GM23338 (cell line): ENCODE measurements around the gene VPS26C. TPM values are rescaled to one million over a fixed set of nuclear protein-coding genes. Genes with fewer than 3 reads are reported as not detected.
A peak's percentile ranks its signal among the peaks of the same experiment; 100 is the strongest.

Source experiments
- ATAC-seq: fragments of 200-7000 bp; cut with Tn5 transposase; 3 replicates; pipeline ENCODE4 v1.9.1; 2020
- DNase-seq: peaks from one replicate; pipeline ENCODE4 v3.0.0-alpha.2; 2015; ENCODE audit warnings: low spot score
- H2AFZ ChIP-seq: fragments of 200-600 bp; sonication (generic); 2 replicates; pipeline ENCODE4 v1.8.0; 2016; ENCODE audit warnings: antibody characterized with exemption, mild to moderate bottlenecking, moderate library complexity
- H3F3A ChIP-seq: fragments of 200-600 bp; sonication (generic); replicated peaks from 2 replicates; pipeline ENCODE4 v1.8.0; 2017; ENCODE audit warnings: antibody characterized with exemption, mixed run types, low read depth
- H3K27ac ChIP-seq: fragments of 200-600 bp; sonication (generic); 2 replicates; pipeline ENCODE4 v1.6.1; 2016; ENCODE audit warnings: low read depth
- H3K27me3 ChIP-seq: fragments of 200-600 bp; sonication (generic); 2 replicates; pipeline ENCODE4 v1.8.0; 2016; ENCODE audit warnings: mild to moderate bottlenecking, mixed run types, moderate library complexity; ENCODE audit not compliant: insufficient read depth
- H3K36me3 ChIP-seq: fragments of 200-600 bp; sonication (generic); 2 replicates; pipeline ENCODE4 v1.8.0; 2016; ENCODE audit warnings: mild to moderate bottlenecking; ENCODE audit not compliant: insufficient read depth
- H3K4me1 ChIP-seq: fragments of 200-600 bp; sonication (generic); 2 replicates; pipeline ENCODE4 v1.8.0; 2016; ENCODE audit warnings: mild to moderate bottlenecking, moderate library complexity; ENCODE audit not compliant: insufficient read depth
- H3K4me2 ChIP-seq: fragments of 200-600 bp; sonication (generic); 2 replicates; pipeline ENCODE4 v1.7.1; 2017; ENCODE audit warnings: mixed run types
- H3K4me3 ChIP-seq: fragments of 200-600 bp; sonication (generic); 2 replicates; pipeline ENCODE4 v1.6.1; 2016; ENCODE audit warnings: mixed run types
- H3K79me2 ChIP-seq: fragments of 200-600 bp; sonication (generic); replicated peaks from 2 replicates; pipeline ENCODE4 v1.8.0; 2017; ENCODE audit warnings: mild to moderate bottlenecking; ENCODE audit not compliant: insufficient read depth
- H3K9me2 ChIP-seq: fragments of 200-600 bp; sonication (generic); 2 replicates; pipeline ENCODE4 v1.8.0; 2017; ENCODE audit not compliant: insufficient read depth
- H4K20me1 ChIP-seq: fragments of 200-600 bp; sonication (generic); replicated peaks from 2 replicates; pipeline ENCODE4 v1.8.0; 2017; ENCODE audit warnings: mild to moderate bottlenecking; ENCODE audit not compliant: insufficient read depth
- H3K27ac Mint-ChIP-seq: 2 replicates; pipeline ENCODE4 v1.8.0; 2020; ENCODE audit warnings: inconsistent platforms, mild to moderate bottlenecking, moderate library complexity, mixed read lengths
- H3K27me3 Mint-ChIP-seq: 3 replicates; pipeline ENCODE4 v1.8.0; 2022; ENCODE audit warnings: low read depth, mild to moderate bottlenecking, moderate library complexity, mixed read lengths, inconsistent platforms; ENCODE audit not compliant: insufficient read depth, poor library complexity
- H3K36me3 Mint-ChIP-seq: 3 replicates; pipeline ENCODE4 v1.8.0; 2021; ENCODE audit warnings: low read depth, mild to moderate bottlenecking, inconsistent platforms, moderate library complexity, mixed read lengths
- H3K4me1 Mint-ChIP-seq: 3 replicates; pipeline ENCODE4 v1.8.0; 2020; ENCODE audit warnings: mild to moderate bottlenecking, inconsistent platforms, mixed read lengths
- H3K4me3 Mint-ChIP-seq: 3 replicates; pipeline ENCODE4 v1.8.0; 2021; ENCODE audit warnings: moderate library complexity, mild to moderate bottlenecking, inconsistent platforms, mixed read lengths
- H3K9me3 Mint-ChIP-seq: 3 replicates; pipeline ENCODE4 v1.8.0; 2020; ENCODE audit warnings: moderate library complexity, mild to moderate bottlenecking, inconsistent platforms, mixed read lengths
- CREB1 ChIP-seq: fragments of 250-450 bp; sonication (Bioruptor Pico); IDR thresholded peaks from 2 replicates; pipeline ENCODE4 v1.5.0; 2020; ENCODE audit warnings: low read depth, mild to moderate bottlenecking, moderate library complexity
- EZH2 ChIP-seq: fragments of 200-600 bp; sonication (generic); IDR thresholded peaks from one replicate; pipeline ENCODE4 v1.8.0; 2017; ENCODE audit warnings: antibody characterized with exemption, mild to moderate bottlenecking, low read depth; ENCODE audit not compliant: unreplicated experiment
- EZH2phosphoT487 ChIP-seq: fragments of 200-600 bp; sonication (generic); IDR thresholded peaks from one replicate; pipeline ENCODE4 v1.8.1; 2018; ENCODE audit warnings: antibody characterized with exemption; ENCODE audit not compliant: unreplicated experiment
- JUNB ChIP-seq: IDR thresholded peaks from one replicate; pipeline ENCODE4 v1.6.1; 2016; ENCODE audit warnings: antibody characterized with exemption; ENCODE audit not compliant: unreplicated experiment
- NANOG ChIP-seq: IDR thresholded peaks from 2 replicates; pipeline ENCODE4 v1.6.1; 2016; ENCODE audit warnings: antibody characterized with exemption, borderline replicate concordance
- POLR2AphosphoS5 ChIP-seq: IDR thresholded peaks from 2 replicates; pipeline ENCODE4 v1.6.1; 2016; ENCODE audit warnings: antibody characterized with exemption, low read depth
- STAT1 ChIP-seq: IDR thresholded peaks from one replicate; pipeline ENCODE4 v1.6.1; 2016; ENCODE audit warnings: antibody characterized with exemption; ENCODE audit not compliant: unreplicated experiment
- ZNF114 ChIP-seq: fragments of 250-450 bp; sonication (Bioruptor Pico); IDR thresholded peaks from 2 replicates; pipeline ENCODE4 v1.5.0; 2020; ENCODE audit warnings: mild to moderate bottlenecking, moderate library complexity
- ZNF331 ChIP-seq: fragments of 250-450 bp; sonication (Bioruptor Pico); IDR thresholded peaks from 2 replicates; pipeline ENCODE4 v1.5.0; 2020; ENCODE audit warnings: low read depth, mild to moderate bottlenecking, moderate library complexity
- polyA plus RNA-seq: library from polyadenylated mRNA; unstranded; fragments of >200 nt; fragmentation: Nextera tagmentation; extraction: Ambion mirVana; gene quantifications from 2 replicates; pipeline ENCODE4 v1.2.1, GENCODE V29; 2016
- total RNA-seq: library from RNA; depleted of rRNA; stranded (reverse); fragments of >200 nt; shearing (Covaris generic); gene quantifications from 2 replicates; pipeline ENCODE4 v1.2.3, GENCODE V29; 2014
- TF ChIP-seq, protein P1 (sequence below): IDR thresholded peaks from 2 replicates; pipeline ENCODE4 v1.6.1; 2016; ENCODE audit warnings: antibody characterized with exemption
- TF ChIP-seq, protein P2 (sequence below): fragments of 250-450 bp; sonication (Bioruptor Pico); IDR thresholded peaks from 2 replicates; pipeline ENCODE4 v1.5.0; 2020; ENCODE audit warnings: mild to moderate bottlenecking, moderate library complexity
- TF ChIP-seq, protein P3 (sequence below): IDR thresholded peaks from one replicate; pipeline ENCODE4 v1.6.1; 2018; ENCODE audit warnings: antibody characterized with exemption; ENCODE audit not compliant: unreplicated experiment
- TF ChIP-seq, protein P4 (sequence below), 2 experiments: fragments of 200-600 bp in 1 of 2; sonication (generic) in 1 of 2; conservative IDR thresholded peaks; 2 replicates each; pipeline versions ENCODE4 v1.5.1 to v1.6.1; 2016 to 2017; ENCODE audit warnings: antibody characterized with exemption in 2 of 2, low read depth in 2 of 2, mild to moderate bottlenecking in 2 of 2, moderate library complexity in 1 of 2

Gene VPS26C
- total and polyA plus RNA-seq, 2 experiments from 2014 or later: 45.1 to 91.2 TPM

DNA sequence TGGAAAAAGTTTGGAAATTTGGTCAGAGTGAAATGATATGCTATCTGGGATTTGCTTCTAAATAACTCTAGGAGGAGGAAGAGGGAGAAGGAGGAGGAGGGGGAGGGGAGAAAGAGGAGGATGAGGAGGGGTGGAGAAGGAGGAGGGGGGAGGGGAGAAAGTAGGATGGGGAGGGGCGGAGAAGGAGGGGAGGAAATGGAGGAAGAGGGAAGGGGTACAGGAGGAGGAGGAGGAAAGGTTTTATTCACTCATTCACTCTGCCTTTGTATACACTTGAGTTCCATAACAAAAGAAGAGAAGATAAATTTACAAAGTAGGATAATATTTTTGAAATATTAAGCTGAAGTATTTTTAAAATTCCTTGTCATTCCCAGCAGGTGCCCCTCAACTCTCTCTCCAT, 6.3 kb upstream of the VPS26C start:
- DNase-seq (peak; percentile 50), ATAC-seq (peak; percentile 72)
- Histone ChIP-seq H3K4me1 (peaks cover 18% of the 10 kb centered on the region), H3K4me2 (peak overlapping the region; percentile 63), H3K9me2 (peaks cover 4% of the 10 kb centered on the region; the same call in 1 of the 2 replicates), H3K27me3 (no peaks in the 10 kb centered on the region), H3K27ac (peak overlapping the region; percentile 70; the same call in 1 of the 2 replicates), H3K4me3 (peak overlapping the region; percentile 26; the same call in 1 of the 2 replicates), H4K20me1 (no peaks in the 10 kb centered on the region), H3K79me2 (peaks cover 5% of the 10 kb centered on the region; the same call in 1 of the 2 replicates), H3F3A (0 out of 2 replicates have a peak, but pooled peaks cover 3% of the 10 kb centered on the region), H3K36me3 (no peaks in the 10 kb centered on the region), H2AFZ (peak overlapping the region; percentile 94; the same call in 1 of the 2 replicates)
- no peak overlapping the region; the same call in 1 of the 2 replicates for H3K27ac Mint-ChIP-seq
- H3K36me3 Mint-ChIP-seq: peaks cover 4% of the 10 kb centered on the region; the same call in 2 of the 3 replicates
- TF ChIP-seq, protein P1, sequence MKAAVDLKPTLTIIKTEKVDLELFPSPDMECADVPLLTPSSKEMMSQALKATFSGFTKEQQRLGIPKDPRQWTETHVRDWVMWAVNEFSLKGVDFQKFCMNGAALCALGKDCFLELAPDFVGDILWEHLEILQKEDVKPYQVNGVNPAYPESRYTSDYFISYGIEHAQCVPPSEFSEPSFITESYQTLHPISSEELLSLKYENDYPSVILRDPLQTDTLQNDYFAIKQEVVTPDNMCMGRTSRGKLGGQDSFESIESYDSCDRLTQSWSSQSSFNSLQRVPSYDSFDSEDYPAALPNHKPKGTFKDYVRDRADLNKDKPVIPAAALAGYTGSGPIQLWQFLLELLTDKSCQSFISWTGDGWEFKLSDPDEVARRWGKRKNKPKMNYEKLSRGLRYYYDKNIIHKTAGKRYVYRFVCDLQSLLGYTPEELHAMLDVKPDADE: no peak
- no peak for TF ChIP-seq JUNB
- TF ChIP-seq NANOG: no peak
- TF ChIP-seq, protein P2, sequence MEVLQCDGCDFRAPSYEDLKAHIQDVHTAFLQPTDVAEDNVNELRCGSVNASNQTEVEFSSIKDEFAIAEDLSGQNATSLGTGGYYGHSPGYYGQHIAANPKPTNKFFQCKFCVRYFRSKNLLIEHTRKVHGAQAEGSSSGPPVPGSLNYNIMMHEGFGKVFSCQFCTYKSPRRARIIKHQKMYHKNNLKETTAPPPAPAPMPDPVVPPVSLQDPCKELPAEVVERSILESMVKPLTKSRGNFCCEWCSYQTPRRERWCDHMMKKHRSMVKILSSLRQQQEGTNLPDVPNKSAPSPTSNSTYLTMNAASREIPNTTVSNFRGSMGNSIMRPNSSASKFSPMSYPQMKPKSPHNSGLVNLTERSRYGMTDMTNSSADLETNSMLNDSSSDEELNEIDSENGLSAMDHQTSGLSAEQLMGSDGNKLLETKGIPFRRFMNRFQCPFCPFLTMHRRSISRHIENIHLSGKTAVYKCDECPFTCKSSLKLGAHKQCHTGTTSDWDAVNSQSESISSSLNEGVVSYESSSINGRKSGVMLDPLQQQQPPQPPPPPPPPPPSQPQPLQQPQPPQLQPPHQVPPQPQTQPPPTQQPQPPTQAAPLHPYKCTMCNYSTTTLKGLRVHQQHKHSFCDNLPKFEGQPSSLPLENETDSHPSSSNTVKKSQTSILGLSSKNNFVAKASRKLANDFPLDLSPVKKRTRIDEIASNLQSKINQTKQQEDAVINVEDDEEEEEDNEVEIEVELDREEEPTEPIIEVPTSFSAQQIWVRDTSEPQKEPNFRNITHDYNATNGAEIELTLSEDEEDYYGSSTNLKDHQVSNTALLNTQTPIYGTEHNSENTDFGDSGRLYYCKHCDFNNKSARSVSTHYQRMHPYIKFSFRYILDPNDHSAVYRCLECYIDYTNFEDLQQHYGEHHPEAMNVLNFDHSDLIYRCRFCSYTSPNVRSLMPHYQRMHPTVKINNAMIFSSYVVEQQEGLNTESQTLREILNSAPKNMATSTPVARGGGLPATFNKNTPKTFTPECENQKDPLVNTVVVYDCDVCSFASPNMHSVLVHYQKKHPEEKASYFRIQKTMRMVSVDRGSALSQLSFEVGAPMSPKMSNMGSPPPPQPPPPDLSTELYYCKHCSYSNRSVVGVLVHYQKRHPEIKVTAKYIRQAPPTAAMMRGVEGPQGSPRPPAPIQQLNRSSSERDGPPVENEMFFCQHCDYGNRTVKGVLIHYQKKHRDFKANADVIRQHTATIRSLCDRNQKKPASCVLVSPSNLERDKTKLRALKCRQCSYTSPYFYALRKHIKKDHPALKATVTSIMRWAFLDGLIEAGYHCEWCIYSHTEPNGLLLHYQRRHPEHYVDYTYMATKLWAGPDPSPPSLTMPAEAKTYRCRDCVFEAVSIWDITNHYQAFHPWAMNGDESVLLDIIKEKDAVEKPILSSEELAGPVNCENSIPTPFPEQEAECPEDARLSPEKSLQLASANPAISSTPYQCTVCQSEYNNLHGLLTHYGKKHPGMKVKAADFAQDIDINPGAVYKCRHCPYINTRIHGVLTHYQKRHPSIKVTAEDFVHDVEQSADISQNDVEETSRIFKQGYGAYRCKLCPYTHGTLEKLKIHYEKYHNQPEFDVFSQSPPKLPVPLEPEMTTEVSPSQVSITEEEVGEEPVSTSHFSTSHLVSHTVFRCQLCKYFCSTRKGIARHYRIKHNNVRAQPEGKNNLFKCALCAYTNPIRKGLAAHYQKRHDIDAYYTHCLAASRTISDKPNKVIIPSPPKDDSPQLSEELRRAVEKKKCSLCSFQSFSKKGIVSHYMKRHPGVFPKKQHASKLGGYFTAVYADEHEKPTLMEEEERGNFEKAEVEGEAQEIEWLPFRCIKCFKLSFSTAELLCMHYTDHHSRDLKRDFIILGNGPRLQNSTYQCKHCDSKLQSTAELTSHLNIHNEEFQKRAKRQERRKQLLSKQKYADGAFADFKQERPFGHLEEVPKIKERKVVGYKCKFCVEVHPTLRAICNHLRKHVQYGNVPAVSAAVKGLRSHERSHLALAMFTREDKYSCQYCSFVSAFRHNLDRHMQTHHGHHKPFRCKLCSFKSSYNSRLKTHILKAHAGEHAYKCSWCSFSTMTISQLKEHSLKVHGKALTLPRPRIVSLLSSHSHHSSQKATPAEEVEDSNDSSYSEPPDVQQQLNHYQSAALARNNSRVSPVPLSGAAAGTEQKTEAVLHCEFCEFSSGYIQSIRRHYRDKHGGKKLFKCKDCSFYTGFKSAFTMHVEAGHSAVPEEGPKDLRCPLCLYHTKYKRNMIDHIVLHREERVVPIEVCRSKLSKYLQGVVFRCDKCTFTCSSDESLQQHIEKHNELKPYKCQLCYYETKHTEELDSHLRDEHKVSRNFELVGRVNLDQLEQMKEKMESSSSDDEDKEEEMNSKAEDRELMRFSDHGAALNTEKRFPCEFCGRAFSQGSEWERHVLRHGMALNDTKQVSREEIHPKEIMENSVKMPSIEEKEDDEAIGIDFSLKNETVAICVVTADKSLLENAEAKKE (CRISPR knock-in tag): no peak
- TF ChIP-seq EZH2: no peak
- TF ChIP-seq CREB1 (CRISPR knock-in tag): no peak
- TF ChIP-seq ZNF331: no peak
- TF ChIP-seq POLR2AphosphoS5: no peak
- no peak for TF ChIP-seq ZNF114 (CRISPR knock-in tag)
- TF ChIP-seq, protein P3, sequence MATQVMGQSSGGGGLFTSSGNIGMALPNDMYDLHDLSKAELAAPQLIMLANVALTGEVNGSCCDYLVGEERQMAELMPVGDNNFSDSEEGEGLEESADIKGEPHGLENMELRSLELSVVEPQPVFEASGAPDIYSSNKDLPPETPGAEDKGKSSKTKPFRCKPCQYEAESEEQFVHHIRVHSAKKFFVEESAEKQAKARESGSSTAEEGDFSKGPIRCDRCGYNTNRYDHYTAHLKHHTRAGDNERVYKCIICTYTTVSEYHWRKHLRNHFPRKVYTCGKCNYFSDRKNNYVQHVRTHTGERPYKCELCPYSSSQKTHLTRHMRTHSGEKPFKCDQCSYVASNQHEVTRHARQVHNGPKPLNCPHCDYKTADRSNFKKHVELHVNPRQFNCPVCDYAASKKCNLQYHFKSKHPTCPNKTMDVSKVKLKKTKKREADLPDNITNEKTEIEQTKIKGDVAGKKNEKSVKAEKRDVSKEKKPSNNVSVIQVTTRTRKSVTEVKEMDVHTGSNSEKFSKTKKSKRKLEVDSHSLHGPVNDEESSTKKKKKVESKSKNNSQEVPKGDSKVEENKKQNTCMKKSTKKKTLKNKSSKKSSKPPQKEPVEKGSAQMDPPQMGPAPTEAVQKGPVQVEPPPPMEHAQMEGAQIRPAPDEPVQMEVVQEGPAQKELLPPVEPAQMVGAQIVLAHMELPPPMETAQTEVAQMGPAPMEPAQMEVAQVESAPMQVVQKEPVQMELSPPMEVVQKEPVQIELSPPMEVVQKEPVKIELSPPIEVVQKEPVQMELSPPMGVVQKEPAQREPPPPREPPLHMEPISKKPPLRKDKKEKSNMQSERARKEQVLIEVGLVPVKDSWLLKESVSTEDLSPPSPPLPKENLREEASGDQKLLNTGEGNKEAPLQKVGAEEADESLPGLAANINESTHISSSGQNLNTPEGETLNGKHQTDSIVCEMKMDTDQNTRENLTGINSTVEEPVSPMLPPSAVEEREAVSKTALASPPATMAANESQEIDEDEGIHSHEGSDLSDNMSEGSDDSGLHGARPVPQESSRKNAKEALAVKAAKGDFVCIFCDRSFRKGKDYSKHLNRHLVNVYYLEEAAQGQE: no peak
- TF ChIP-seq STAT1: no peak
- TF ChIP-seq EZH2phosphoT487: no peak
- TF ChIP-seq, protein P4, sequence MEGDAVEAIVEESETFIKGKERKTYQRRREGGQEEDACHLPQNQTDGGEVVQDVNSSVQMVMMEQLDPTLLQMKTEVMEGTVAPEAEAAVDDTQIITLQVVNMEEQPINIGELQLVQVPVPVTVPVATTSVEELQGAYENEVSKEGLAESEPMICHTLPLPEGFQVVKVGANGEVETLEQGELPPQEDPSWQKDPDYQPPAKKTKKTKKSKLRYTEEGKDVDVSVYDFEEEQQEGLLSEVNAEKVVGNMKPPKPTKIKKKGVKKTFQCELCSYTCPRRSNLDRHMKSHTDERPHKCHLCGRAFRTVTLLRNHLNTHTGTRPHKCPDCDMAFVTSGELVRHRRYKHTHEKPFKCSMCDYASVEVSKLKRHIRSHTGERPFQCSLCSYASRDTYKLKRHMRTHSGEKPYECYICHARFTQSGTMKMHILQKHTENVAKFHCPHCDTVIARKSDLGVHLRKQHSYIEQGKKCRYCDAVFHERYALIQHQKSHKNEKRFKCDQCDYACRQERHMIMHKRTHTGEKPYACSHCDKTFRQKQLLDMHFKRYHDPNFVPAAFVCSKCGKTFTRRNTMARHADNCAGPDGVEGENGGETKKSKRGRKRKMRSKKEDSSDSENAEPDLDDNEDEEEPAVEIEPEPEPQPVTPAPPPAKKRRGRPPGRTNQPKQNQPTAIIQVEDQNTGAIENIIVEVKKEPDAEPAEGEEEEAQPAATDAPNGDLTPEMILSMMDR (conservative IDR thresholded peaks at IDR 0.05; ENCODE audit: low read depth in 2 of 2): no peak
- H3K27me3 Mint-ChIP-seq: no peaks in the 10 kb centered on the region
- peaks cover 29% of the 10 kb centered on the region for H3K4me1 Mint-ChIP-seq
- H3K9me3 Mint-ChIP-seq: peaks cover 3% of the 10 kb centered on the region; the same call in 2 of the 3 replicates
- H3K4me3 Mint-ChIP-seq: peak overlapping the region; percentile 20; the same call in 1 of the 3 replicates
